Natural killer cell (primary cell): Measurements from ENCODE around the gene UGT1A3. TPM values are rescaled to one million over a fixed set of nuclear protein-coding genes. Genes with fewer than 3 reads are reported as not detected.

Experiments used
- ATAC-seq, 3 donors: fragments of 150-1000 bp in 2 of 3; fragments of 200-7000 bp in 1 of 3; cut with Tn5 transposase; 1 replicate in 1 of 3; 2 replicates in 2 of 3; pipeline ENCODE4 v1.10.0; 2021; ENCODE audit warnings: mild to moderate bottlenecking in 2 of 3, moderate library complexity in 2 of 3
- DNase-seq, 2 donors: peaks; one replicate each; pipeline versions ENCODE4 v3.0.0 to v3.0.0-alpha.2; 2013 to 2021; ENCODE audit warnings: mixed read lengths in 1 of 2
- H3K27ac ChIP-seq: one replicate; pipeline ENCODE4 v1.5.1; 2013; ENCODE audit warnings: mild to moderate bottlenecking, low read length
- H3K27me3 ChIP-seq: one replicate; pipeline ENCODE4 v1.6.1; 2013; ENCODE audit warnings: low read length; ENCODE audit not compliant: control insufficient read depth, insufficient read depth
- H3K36me3 ChIP-seq: one replicate; pipeline ENCODE4 v1.6.1; 2013; ENCODE audit warnings: low read length; ENCODE audit not compliant: control insufficient read depth, insufficient read depth
- H3K4me1 ChIP-seq: one replicate; pipeline ENCODE4 v1.6.1; 2013; ENCODE audit warnings: low read length; ENCODE audit not compliant: control insufficient read depth, insufficient read depth
- H3K4me3 ChIP-seq: one replicate; pipeline ENCODE4 v1.5.1; 2013; ENCODE audit warnings: low read length
- H3K9me3 ChIP-seq: one replicate; pipeline ENCODE4 v1.6.1; 2013; ENCODE audit warnings: low read length; ENCODE audit not compliant: control insufficient read depth, insufficient read depth
- H3K27ac Mint-ChIP-seq, 2 donors: one replicate each; pipeline ENCODE4 v1.8.0; 2022; ENCODE audit warnings: mild to moderate bottlenecking in 2 of 2, mixed read lengths in 2 of 2, moderate library complexity in 1 of 2
- H3K27me3 Mint-ChIP-seq, 2 donors: one replicate each; pipeline ENCODE4 v1.8.0; 2022; ENCODE audit warnings: low read depth in 2 of 2, mixed read lengths in 2 of 2
- H3K36me3 Mint-ChIP-seq: one replicate; pipeline ENCODE4 v1.8.0; 2022; ENCODE audit warnings: mixed read lengths
- H3K4me1 Mint-ChIP-seq, 2 donors: one replicate each; pipeline ENCODE4 v1.8.0; 2022; ENCODE audit warnings: mixed read lengths in 2 of 2
- H3K4me3 Mint-ChIP-seq: one replicate; pipeline ENCODE4 v1.8.0; 2022; ENCODE audit warnings: mild to moderate bottlenecking, moderate library complexity, mixed read lengths
- H3K9me3 Mint-ChIP-seq, 2 donors: one replicate each; pipeline ENCODE4 v1.8.0; 2022; ENCODE audit warnings: mixed read lengths in 2 of 2
- WGBS: methylation state at CpG from one replicate; pipeline ENCODE4 v1.1.7; 2013; ENCODE audit warnings: missing lambda C conversion rate; ENCODE audit not compliant: insufficient coverage; 5-methylcytosine and 5-hydroxymethylcytosine counted together
- intact Hi-C: fragments of 100-400 bp; cut with micrococcal nuclease; formaldehyde crosslinking; loops from one replicate; pipeline ENCODE4 v1.14.2; 2022
- total RNA-seq, 4 donors: library from RNA; stranded (reverse); fragments of 120-200 nt in 1 of 4; gene quantifications; one replicate each; pipeline versions ENCODE4 v1.2.3 to v1.2.4, GENCODE V29; 2013 to 2022
- TF ChIP-seq, protein P1 (sequence below): fragments of 200-600 bp; IDR thresholded peaks from one replicate; pipeline ENCODE4 v1.8.0; 2022; ENCODE audit warnings: antibody characterized with exemption

The UGT1A3 gene
- total RNA-seq, 3 donors from 2014 or later (not counting 1 experiment from before 2014, with no cell fraction given) = not detected

DNA sequence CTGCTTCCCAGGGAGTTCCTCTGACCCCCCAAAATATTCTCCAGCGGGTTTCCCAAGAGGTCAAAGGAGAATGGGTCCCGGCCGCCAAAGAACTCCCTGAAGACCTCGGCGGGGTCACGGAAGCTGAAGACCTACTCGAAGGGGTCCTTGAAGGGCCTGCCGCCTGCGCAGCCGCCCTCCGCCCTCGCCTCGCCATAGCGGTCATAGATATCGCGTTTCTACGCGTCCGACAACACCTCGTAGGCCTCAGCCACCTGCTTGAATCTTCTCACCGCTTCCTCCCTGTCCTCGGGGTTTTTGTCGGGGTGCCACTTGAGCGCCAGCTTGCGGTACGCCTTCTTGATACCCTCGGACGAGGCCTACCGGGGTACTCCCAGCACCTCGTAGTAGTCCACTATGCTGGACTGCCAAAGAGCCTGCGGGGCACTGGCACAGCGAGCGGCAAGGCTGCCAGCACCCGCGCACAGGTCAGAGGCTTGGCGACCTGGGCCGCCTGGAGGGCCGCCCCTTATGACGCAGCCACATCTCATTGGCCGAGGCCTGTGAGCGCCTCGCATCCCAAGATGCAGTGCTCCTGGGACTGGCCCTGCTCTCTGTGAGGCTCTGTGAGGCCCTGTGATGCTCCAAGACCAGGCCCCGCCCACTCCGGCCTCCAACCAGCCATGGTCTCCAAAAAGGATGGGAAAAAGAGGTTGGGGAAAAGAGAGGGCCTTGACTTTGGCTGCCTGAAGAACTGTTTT, 26.2 kb downstream of the UGT1A3 start:
- ATAC-seq = no peak
- H3K4me3 ChIP-seq = no peak overlapping the region
- no peak for DNase-seq
- no peak overlapping the region for H3K27ac ChIP-seq
- no peaks in the 10 kb centered on the region for H3K4me1 Mint-ChIP-seq
- H3K9me3 ChIP-seq = peaks cover 10% of the 10 kb centered on the region
- H3K36me3 ChIP-seq = no peaks in the 10 kb centered on the region
- 90% methylated on average over 42 of the region's 44 CpGs for WGBS
- no peak overlapping the region for H3K4me3 Mint-ChIP-seq
- H3K27ac Mint-ChIP-seq = no peak overlapping the region
- intact Hi-C loops = no loop called here
- H3K27me3 ChIP-seq = peaks cover 4% of the 10 kb centered on the region
- H3K36me3 Mint-ChIP-seq = peaks cover 3% of the 10 kb centered on the region
- no peaks in the 10 kb centered on the region for H3K4me1 ChIP-seq
- TF ChIP-seq, protein P1, sequence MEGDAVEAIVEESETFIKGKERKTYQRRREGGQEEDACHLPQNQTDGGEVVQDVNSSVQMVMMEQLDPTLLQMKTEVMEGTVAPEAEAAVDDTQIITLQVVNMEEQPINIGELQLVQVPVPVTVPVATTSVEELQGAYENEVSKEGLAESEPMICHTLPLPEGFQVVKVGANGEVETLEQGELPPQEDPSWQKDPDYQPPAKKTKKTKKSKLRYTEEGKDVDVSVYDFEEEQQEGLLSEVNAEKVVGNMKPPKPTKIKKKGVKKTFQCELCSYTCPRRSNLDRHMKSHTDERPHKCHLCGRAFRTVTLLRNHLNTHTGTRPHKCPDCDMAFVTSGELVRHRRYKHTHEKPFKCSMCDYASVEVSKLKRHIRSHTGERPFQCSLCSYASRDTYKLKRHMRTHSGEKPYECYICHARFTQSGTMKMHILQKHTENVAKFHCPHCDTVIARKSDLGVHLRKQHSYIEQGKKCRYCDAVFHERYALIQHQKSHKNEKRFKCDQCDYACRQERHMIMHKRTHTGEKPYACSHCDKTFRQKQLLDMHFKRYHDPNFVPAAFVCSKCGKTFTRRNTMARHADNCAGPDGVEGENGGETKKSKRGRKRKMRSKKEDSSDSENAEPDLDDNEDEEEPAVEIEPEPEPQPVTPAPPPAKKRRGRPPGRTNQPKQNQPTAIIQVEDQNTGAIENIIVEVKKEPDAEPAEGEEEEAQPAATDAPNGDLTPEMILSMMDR = no peak
- H3K9me3 Mint-ChIP-seq = no peaks in the 10 kb centered on the region
- H3K27me3 Mint-ChIP-seq = peaks cover 18 to 20% of the 10 kb centered on the region in 2 donors

- ATAC-seq (no peak), DNase-seq (no peak)
- H3K4me1 ChIP-seq = no peaks in the 10 kb centered on the region
- WGBS = 71% methylated on average over 2 of the region's 7 CpGs
- no peak overlapping the region for H3K27ac ChIP-seq
- Mint-ChIP-seq H3K4me1 (no peaks in the 10 kb centered on the region), H3K9me3 (no peaks in the 10 kb centered on the region), H3K27ac (no peak overlapping the region), H3K4me3 (no peak overlapping the region), H3K27me3 (peaks cover 14 to 17% of the 10 kb centered on the region in 2 donors), H3K36me3 (no peaks in the 10 kb centered on the region)
- intact Hi-C loops = no loop called here
- TF ChIP-seq, protein P1 = no peak
- H3K27me3 ChIP-seq = no peaks in the 10 kb centered on the region
- H3K4me3 ChIP-seq = no peak overlapping the region
- H3K9me3 ChIP-seq = no peaks in the 10 kb centered on the region
- H3K36me3 ChIP-seq = no peaks in the 10 kb centered on the region
Observed at GRCh38 chr2:233756429-233757081, 27.7 kb downstream of the UGT1A3 start.

GRCh38 chr2:233758141-233758540, 29.3 kb downstream of the UGT1A3 start:
- Histone ChIP-seq H3K4me3 (no peak overlapping the region), H3K27me3 (no peaks in the 10 kb centered on the region), H3K36me3 (no peaks in the 10 kb centered on the region), H3K4me1 (no peaks in the 10 kb centered on the region), H3K9me3 (no peaks in the 10 kb centered on the region), H3K27ac (no peak overlapping the region)
- TF ChIP-seq, protein P1 = no peak
- H3K27ac Mint-ChIP-seq = no peak overlapping the region
- ATAC-seq = no peak
- no peaks in the 10 kb centered on the region for H3K36me3 Mint-ChIP-seq
- no peaks in the 10 kb centered on the region for H3K9me3 Mint-ChIP-seq
- intact Hi-C loops = no loop called here
- H3K4me3 Mint-ChIP-seq = no peak overlapping the region
- peaks cover 8 to 14% of the 10 kb centered on the region in 2 donors for H3K27me3 Mint-ChIP-seq
- DNase-seq = no peak
- H3K4me1 Mint-ChIP-seq = no peaks in the 10 kb centered on the region
